DMS53 treated with DMSO at 0.1 percent for 48 hours (cell line): Measurements from ENCODE around the gene PDGFD.
A peak's percentile ranks its signal among the peaks of the same experiment; 100 is the strongest.

Experiments
- DNase-seq: peaks from one replicate; lab custom pipeline; 2025; ENCODE audit not compliant: unreplicated experiment; lab: John Stamatoyannopoulos, UW

PDGFD gene

GRCh38 chr11:104146421-104146820, 17.5 kb downstream of the PDGFD start:
- peak; percentile 40 for DNase-seq

DNA sequence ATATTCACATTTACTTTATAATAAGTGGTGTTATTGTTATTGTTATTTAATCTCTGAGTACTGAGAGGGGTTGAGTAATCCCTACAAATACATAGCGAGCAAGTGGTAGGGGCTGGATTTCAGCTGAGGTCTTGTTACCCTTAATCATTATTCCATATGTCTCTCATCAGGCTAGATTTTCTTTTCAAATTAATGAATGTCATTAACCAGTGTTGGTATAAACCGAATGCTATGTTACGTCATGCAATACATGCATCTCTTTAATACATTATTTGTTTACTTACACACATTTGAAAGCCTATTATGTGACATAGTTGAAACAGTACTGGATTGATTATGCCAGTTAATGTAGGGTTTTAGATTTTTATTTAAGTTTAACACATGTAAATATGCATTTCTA, 18.9 kb downstream of the PDGFD start:
- no peak for DNase-seq

DNA sequence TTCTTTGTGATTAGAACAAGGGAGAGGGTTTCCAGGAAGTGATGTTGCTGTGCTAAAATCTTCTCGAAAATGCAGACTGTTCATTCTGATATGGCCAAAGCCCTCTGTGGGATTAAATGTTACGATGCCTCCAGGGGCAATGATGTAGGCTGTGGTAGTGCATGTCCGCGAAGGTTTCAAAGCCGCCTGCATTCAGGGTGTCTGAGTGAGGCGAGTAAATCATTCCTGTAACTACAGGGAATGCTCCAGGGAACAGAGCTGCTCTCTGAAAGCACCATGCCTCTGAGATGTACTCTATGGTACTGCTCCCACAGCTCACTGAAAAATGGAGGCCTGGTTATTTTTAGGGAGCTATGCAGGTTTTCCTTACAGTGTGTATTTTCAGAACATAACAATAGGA, 21.2 kb downstream of the PDGFD start:
- no peak for DNase-seq

DNA sequence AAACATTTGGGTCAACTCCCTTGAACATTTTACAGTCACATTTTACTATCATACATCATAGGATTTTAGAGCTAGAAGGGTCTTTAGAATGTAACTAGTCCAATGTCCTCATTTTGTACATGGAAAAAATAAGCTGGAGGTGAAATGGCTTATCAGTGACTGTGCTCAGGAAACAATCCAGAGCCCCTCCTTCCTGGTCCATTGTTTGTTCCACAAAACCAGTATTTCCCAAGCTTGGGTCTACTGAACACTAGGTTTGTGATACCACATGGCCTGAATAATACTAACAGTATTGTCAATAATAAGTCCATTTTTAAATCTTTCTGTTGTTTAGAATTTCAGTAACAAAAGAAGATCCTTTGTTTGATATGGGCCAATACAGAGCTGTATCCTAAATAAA, 27.1 kb downstream of the PDGFD start:
- no peak for DNase-seq

DNA sequence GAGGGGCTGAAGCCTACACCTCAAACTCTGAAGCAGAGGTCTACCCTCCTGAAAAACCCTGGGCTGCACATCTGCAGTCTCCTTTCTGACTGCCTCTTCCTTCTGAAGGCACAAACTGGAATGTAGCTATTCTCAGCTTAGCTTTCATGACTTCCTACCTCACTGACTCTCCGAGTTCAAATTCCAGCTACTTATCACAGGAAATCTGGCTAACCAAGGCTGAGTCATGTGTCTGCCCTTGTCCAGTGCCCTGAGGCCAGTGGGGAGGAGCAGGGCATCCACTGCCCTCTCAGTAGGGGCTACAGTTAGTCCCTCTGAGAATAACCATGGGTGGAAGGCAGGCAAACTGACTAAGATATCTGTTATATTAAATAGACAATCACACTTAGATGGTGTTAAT, 29.2 kb downstream of the PDGFD start:
- no peak for DNase-seq

- DNase-seq, result no peak
Measured at GRCh38 chr11:104130161-104130560, 33.8 kb downstream of the PDGFD start.

DNA sequence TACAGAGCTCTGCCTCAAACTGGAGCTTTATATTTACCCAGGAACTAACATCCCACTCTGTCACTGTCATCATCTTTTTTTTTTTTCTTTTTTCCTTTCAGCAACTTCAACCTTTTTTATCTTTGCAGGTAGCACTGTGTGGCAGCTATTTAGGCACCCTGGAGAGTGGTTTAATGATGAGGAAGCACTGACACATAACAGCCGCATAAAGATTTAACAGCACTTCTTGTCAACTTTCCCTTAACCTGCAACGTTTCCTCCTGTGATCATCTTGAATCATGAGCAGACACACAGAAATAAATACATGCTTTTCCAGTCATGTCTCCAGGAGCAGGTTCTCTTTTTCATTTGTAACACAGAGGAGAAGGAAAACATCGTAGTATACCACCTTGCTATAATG, 34.8 kb downstream of the PDGFD start:
- DNase-seq, result no peak

DNA sequence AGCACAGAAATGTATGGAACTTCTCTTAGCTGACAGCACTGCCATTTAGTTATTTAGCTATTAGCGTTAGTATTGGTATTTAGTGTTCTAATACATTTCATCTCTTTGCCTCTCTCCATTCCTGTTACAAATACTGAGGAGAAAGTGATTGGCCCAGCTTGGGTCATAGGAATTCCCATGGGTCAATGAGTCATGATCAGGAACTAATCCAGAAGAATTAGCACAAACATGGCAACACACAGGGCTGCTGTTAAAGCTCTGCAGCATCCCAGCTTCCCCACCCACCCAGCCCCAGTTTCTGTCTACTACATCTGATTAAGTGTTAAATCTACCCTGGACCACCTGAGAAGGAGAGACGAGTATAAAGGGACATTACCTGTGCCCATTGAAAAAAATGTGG, 36.1 kb downstream of the PDGFD start:
- no peak for DNase-seq

DNA sequence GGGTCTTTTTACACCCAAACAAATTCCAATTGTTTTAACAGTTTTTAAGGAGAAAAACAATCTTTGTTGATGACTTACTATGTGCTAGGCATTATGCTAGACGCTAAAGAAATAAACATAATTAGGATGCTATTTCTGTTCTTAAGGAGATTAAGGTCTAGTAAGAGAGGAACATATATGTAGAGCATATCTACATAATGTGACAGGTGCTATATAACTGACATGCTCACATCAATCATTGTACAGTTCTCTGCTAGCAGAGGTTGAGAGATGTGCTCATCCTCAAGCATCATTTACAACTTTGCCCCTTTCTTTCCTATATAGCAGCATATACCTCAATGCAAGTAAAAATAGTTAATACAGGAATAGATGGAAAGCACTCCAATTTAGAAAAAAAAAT, 37.5 kb downstream of the PDGFD start:
- no peak for DNase-seq

DNA sequence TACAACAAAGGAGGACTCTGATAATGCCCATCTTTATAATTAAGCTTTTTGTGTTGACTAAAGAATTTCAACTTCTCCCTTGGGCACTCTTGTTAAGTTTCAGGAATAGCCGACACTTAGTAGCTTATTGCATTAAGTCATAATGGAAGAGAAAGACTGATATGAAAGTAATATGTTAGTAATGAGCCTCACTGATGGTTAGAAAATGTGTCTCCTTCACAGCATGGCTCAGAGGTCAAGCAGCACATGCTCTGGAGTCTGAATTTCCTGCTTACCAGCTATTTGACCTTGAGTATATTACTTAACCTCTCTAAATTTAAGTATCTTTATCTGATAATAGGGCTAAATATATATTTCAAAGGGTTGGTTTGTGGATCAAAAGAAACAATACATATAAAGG, 39.0 kb downstream of the PDGFD start:
- no peak for DNase-seq

- no peak for DNase-seq
Measured at GRCh38 chr11:104122836-104123235, 41.1 kb downstream of the PDGFD start.

DNA sequence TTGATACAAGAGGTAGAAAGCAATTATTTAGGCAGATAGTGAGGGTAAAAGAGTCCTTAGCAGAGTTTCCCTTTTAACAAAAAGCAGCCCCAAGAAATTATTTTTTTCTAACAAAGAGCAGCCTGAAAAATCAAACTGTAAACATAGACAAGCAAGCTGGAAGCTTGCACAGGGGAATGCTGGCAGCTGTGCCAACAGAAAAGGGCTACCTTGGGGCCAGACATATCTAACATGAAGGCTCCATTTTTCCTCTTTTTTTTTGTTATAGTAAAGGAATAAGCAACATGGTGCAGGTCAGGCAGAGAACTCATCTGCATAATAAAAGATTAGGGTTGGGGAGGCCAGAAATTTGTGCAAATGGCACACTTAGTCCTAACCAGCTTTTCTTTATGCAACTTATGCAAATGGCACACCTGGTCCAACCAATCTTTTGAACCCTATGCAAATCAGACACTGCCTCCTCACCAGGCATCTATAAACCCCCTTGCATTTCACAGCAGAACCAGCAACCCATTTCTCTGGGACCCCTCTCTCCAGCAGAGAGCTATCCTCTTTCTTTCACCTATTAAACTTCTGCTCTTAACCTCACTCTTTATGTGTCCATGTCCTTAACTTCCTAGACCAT, 41.8 kb downstream of the PDGFD start:
- peak; percentile 67 for DNase-seq

GRCh38 chr11:104120493-104121137, 43.3 kb downstream of the PDGFD start:
- DNase-seq, result peak; percentile 66

DNA sequence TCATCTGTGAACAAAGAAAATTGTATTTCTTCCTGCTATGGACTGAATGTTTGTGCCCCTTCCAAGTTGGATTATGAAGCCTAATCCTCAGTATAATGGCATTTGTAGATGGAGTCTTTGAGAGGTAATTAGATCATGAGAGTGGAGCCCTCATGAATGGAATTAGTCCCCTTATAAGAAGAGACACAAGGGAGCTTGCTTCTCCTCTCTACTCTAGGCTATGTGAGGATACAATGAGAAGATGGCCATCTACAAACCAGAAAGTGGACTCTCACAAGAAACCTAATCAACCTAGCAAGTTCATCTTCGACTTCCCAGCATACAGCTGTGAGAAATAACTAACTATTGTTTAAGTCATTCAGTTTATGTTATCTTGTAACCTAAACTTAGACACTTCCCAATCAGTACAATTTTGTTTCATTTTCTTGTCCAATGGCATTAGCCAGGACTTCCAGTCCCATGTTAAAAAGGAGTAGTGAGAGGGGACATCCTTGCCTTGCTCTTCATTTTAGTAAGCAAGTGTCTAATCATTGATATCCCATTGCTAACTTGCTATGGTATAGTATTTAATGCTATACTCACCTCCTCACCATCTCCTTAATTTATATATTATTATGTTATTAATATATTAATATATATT, 45.7 kb downstream of the PDGFD start:
- DNase-seq, result no peak

DNA sequence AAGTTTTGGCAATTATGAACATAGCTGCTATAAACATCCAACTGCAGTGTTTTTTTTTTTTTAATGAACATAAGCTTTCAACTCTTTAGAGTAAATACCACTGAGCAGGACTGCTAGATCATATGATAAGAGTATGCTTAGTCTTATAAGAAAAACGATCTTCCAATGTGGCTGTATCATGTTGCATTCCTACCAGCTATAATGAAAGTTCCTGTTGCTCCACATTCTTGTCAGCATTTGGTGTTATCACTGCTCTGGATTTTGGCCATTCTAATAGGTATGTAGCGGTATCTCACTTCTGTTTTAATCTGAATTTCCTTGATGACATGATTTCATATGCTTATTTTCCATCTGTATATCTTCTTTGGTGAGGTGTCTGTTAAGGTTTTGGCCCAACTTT, 50.4 kb downstream of the PDGFD start:
- no peak for DNase-seq

DNA sequence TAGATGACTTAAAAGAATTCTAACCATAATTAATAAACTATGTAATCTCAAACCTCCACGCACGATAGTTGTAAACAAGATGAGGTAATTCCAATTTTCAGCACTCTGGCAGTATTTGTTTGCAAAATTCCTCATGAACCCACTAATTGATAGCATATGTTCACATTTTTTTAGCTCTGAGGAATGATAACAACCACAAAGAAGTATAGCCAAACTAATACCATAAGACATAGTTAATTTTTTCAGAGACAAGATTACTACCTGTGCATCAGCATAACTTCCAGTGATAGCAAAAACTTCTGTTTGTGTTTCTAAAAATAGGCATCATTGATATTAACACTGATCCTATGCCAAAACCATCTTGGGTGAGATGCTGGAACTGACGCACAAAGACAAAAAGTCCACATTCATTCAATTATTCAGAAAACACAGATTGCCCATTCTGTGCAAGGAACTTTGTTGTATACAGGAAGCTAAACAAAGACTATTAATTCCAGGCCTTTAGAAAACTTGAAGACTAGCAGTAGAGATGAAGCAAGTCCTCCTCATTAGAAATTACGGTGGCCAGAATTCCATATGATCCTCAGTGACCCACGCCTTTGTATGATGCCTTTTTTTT, 57.7 kb downstream of the PDGFD start:
- DNase-seq, result no peak

GRCh38 chr11:104105155-104105554, 58.8 kb downstream of the PDGFD start:
- DNase-seq, result no peak

DNA sequence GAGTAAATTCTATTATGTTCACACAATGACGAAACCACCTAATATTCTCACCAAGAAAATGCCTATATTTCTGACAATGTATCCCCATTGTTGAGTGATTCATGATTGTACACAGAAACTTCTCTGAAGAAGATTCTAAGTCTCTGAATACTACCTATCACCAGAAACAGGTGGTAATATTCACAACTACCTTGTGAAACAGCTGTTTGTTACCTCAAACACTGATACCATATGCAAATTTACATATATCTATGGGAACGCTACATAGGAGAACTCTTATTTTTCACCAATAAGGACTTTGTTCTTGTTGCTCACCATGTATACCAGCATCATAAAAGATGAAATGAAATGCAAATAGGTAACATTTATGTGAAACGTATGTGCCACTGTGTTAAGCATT, 59.3 kb downstream of the PDGFD start:
- no peak for DNase-seq

DNA sequence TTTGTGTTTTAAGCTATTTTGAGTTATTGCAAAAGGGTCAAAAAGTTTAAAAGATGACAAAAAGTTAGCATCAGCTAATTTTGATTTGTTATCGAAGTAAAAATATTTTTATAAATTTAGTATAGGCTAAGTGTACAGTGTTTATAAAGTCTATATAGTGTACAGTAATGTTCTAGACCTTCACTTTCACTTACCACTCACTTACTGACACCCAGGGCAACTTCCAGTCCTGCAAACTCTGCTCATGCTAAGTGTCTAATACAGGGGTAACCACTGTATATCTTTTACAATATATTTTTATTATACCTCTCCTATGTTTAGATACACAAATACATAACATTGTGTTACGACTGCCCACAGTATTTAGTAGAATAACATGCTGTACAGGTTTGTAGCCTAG, 59.7 kb downstream of the PDGFD start:
- no peak for DNase-seq

DNA sequence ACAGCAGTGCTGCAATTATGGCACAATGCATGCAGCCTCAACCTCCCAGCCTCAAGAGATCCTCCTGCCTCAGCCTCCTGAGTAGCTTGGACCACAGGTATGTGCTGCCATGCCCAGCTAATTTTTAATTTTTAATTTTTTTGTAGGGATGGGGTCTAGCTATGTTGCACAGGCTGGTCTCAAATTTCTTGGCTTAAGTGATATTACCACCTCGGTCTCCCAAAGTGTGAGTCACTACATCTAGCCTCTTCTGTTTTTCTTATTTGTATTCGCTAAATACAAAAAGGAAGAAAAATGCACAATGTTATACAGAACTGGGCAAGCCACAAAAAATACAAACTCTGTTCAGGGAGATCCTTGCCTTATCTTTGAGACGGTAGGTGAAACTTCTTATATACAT, 65.4 kb downstream of the PDGFD start:
- no peak for DNase-seq

DNA sequence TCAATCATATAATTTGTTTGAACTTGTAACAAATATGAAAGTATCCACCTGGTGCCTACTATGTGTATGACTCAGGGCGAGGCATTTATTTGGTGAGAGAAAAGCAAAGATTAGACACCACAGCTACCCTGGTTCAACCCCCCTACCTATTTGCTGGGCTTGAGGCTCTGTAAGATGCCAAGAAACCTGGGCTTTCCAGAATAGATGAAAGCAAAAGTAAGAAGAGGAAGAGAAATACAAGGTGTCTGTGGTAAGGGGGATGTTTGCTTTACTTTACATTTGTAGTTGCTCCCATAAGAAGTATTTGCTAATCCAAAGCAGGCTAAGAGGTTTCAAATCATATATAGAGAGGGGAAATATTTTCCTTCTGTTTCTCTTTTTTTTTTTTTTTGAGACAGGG, 65.8 kb downstream of the PDGFD start:
- DNase-seq, result no peak

- no peak for DNase-seq
Measured at GRCh38 chr11:104096900-104097299, 67.0 kb downstream of the PDGFD start.
